NCI-H82 (cell line): ENCODE data around the gene COL4A1.

Experiments used
- DNase-seq: peaks from one replicate; lab custom pipeline; 2025; lab: John Stamatoyannopoulos, UW

COL4A1 gene

DNA sequence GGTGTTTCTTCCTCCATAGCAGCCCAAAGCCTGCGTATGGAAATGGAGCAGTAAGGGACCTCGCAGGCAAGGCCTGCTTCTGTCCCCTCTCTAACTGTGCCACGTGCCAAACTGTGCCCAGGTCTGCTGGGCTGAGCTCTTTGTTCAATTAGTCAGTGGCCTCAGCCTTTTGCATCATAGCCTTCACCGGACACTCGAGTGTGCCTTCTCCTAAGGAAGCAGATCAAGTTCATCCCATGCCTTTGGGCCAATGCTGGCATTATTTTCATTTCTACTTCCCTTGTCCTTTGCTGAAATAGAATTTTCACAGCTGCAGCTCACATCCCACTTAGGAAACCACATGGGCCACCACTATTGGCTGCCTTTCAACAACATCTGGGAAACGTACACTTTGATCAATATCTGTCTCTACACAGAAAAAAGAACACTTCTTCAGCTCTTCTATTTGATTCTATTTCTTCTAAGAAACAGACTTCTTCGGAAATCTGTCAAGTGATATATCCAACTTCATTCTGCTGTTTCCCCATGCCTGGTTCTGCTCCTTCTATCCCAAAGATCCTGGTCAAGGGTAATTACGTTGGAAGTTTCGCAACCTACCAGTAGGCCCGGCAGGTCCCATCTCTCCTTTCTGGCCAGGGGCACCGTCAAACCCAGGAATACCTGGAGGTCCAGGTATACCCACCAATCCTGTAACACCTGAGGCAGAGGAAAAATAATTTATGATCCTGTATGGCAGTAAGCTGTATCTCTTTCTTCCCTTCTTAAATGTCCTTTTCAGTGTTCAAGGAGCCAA lies 143.9 kb downstream of the COL4A1 start:
- DNase-seq, result no peak

- DNase-seq, result no peak
Measured at GRCh38 chr13:110162053-110162452, 144.9 kb downstream of the COL4A1 start.

DNA sequence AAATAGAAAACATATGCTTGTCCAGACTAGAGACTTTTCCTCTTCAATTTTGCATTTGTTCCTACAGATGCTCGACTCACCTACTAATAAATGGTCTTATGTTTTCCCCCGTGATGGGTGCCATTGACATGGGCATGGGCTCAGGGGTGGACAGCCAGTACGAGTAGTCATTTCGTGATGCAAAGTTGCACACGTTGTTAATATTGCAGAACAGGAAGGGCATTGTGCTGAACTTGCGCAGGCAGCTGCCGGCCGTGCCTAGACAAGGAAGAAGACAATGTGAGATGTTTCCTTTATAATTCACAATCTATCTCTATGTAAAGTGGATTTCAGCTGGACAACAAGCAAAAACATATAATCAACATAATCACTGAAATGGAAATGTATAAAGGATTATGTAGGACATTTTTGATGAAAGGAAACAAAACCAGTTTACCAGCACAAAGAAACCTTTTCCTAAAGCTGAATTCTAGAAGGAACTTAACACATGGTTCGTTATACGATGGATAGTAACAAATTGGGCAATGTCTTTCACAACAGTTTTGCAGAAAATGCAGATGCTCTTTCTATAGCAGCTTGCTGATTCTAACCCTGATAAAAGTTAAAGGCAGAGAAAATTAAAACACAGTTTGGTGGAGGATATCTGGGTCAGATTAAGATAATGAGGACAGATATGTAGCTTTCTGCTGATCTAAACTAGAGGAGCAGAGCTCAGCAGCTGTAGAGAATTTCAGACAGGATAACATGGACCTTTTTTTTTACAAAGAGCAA lies 145.7 kb downstream of the COL4A1 start:
- DNase-seq, result no peak

DNA sequence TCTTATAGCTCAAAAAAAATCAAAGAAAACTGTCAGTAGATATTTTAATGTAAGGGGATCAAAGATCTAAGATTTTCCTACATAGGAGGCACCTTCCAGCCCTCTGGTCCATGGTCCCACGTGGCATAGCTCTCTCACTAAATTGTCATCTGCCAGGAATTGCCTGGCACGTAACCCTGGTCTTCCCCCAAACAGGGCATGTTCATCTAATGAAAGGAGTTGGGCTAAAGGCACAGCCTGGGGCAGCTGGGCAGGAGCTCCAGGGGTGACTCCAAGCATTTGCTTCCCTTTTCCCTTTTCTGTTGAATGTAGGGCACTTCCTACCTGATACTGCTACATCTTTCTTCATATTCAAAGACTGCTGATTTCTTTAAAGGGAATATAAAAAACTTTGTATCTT lies 148.7 kb downstream of the COL4A1 start:
- no peak for DNase-seq

DNA sequence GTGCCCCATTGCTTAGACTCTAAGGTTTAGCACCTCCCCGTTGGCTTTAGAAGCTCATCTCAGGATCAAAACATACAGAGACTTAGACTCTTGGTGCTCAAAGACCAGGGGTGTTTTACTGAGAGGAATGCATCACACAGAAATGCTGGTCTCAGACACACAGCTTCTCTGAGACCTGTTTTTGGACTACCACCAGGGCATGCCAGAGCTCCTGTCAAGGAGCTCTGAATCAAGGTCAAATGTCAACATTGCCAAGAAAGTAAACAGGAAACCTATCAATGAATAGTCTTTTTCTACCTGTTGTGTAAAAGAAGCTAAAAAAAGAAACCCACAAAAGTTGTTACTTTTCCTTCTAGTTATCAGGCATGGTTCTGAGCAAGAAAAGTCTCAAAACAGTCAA lies 149.2 kb downstream of the COL4A1 start:
- no peak for DNase-seq

DNA sequence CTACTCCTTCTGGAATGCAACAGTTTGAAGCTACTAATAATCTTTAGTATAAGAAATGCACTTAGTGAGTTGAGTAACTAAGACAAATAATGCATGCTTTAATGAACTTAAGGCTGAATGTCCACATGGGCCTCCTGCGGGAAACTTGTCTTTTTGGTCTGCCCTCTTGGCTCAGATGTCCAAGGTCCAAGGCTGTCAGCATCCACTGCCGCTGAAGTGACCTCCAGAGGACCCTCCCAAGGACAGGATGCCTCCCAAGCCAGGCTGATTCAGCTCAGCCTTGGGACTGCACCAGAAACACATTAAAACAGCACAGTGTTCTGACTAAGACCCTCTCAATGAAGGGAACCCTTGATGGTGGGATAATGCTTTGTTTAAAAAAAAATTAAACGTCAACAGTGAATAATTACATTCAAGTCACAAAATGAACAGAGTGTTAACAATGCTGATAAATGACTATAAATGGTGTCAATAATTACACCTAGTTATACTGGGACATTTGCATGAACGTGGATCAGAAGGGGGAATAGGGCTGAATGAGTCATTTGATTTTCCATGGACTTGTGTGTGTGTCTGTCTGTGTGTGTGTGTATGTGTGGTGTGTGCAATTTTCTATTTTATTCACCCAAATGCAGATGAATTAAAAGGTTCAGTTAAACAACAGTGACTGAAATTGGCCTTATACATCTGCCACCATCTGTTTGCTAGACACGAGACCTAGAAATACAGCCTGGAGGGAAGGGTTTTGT lies 150.5 kb downstream of the COL4A1 start:
- no peak for DNase-seq

DNA sequence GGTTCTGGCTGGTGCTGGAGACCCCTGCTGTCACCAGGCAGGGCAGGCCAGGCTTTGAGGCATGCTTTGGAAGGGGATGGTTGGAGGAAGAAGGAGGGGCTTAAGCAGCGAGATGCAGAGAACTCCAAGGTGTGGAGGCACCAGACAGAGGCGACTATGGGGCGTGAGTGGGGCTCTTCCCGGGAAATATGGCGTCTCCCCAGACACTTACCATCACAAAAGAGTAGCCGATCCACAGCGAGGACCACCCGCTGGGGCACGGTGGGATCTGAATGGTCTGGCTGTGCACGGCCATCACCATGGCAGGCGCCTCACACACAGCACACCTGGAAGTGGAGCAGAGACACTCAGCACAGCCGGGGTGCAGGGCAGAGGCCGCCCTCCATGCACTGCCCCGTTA lies 151.9 kb downstream of the COL4A1 start:
- DNase-seq, result no peak

DNA sequence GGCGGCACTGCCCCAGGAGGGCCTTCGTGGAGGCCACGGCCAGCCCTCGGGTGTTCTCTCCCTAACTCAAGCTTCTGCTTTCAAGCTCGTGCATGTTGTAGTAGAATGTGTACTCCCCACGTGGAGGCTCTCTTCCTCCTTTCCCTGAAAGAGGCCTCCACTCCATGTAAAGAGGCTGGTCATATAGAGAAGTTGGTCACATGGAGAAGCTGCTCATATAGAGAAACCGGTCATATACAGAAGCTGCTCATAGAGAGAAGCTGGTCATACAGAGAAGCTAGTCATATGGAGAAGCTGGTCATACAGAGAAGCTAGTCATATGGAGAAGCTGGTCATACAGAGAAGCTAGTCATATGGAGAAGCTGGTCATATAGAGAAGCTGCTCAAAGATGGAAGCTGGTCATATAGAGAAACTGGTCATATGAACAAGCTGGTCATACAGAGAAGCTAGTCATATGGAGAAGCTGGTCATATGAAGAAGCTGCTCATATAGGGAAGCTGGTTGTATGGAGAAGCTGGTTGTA lies 152.5 kb downstream of the COL4A1 start:
- DNase-seq, result no peak

GRCh38 chr13:110152351-110152750 lies 154.6 kb downstream of the COL4A1 start:
- DNase-seq, result no peak

DNA sequence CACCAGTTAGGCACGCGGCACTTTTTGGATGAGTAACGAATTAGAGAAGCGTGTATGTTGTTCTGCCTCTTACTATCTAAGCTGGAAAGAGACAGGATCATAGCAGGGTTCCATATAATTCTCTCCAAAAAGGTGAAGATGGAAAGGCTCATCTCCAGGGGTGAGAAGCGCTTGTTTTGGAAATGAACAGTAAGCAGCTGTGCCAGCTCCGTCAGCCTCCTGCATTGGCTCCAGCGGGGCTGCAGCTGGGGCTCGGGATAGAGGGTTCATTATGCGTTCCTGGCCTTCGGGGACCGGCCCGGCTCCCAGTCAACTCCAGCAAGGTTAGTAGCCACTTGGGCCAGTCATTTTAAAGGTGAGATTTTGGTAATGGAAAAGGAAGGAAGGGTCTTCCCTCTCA lies 155.5 kb downstream of the COL4A1 start:
- DNase-seq, result no peak

DNA sequence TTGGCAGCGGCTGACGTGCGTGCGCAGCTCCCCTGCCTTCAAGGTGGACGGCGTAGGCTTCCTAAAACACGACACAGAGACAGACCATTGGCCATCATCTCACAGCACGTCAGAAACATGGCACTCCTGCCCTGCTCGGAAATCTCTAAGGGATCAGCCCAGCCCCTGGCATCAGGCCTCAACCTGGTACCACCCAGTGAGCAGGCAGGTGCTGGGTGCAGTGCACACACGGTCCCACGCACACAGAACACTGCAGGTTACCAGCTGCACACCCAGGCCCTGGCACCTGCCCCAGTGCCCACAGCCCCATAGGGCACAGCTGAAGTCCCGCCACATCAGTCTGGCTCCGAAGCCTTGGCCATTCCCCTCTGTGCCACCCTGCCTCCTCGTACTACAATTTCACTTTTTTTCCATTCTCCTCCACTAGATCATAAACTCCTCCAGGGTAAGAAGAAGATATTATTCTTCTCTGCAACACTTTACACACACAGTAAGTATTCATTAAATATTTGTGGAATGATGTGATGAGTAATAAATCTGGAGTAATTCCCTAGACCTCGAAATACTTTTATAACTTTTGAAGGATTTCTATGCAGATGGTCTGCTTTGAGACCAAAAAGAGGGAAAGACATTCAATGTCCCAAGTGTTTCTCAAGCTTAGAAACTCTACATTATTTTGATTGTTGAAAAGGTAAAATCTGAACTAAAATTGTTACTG lies 156.4 kb downstream of the COL4A1 start:
- no peak for DNase-seq

DNA sequence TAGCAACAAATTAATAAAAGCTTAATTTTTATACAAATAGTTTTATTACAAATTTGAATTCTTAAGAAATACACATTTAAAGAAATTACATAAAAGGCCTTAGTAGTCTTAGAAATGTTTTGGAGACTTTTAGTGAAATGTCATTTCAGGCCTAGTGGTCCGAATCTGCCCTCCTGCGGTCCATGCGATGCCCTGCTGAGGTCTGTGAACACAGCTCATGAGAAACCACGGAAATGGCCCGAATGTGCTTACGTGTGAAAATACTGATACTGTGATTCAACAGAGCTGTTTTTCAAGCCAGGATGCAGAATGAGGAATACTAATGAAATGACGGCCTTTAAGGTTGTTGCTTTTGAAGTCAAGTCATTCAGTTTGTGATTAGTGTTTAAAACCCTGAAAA lies 157.9 kb downstream of the COL4A1 start:
- DNase-seq, result no peak

- DNase-seq, result no peak
Measured at GRCh38 chr13:110140099-110140498, 166.9 kb downstream of the COL4A1 start.

DNA sequence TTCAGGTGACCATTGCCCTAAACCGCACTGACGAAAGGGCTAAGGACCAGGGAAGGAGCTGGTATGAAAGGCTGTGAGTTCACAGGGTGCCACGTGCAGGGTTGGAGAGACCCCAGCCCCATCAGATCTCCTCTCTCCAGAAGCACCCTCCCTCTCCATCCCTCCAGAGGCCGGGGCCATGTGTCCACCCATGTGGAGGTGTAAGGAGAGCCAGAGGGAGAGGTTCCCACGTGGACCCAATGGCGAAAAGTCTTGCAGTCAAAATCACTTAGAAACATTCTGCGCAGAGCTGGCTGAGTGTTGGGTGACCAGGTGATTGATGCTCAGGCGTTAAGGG lies 168.3 kb downstream of the COL4A1 start:
- no peak for DNase-seq

GRCh38 chr13:110138010-110138699 lies 168.8 kb downstream of the COL4A1 start:
- DNase-seq, result peak; percentile 54

DNA sequence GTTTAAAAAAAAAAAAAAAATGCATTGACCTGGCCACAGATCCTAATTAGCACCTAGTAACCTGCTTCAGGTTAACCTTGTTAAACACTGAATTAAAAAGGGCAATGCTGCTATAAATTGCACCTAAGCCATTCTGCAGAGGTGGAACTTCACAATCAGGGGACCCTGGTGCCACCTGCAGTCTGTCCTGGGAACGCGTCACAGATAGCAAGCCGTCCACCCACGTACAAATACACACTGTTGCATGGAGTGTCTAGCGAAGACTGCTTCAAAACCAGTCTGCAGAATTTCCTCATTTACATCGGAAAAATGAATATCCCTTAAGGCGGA lies 169.3 kb downstream of the COL4A1 start:
- peak; percentile 65 for DNase-seq

GRCh38 chr13:110136660-110137585 lies 170.0 kb downstream of the COL4A1 start:
- DNase-seq, result no peak

DNA sequence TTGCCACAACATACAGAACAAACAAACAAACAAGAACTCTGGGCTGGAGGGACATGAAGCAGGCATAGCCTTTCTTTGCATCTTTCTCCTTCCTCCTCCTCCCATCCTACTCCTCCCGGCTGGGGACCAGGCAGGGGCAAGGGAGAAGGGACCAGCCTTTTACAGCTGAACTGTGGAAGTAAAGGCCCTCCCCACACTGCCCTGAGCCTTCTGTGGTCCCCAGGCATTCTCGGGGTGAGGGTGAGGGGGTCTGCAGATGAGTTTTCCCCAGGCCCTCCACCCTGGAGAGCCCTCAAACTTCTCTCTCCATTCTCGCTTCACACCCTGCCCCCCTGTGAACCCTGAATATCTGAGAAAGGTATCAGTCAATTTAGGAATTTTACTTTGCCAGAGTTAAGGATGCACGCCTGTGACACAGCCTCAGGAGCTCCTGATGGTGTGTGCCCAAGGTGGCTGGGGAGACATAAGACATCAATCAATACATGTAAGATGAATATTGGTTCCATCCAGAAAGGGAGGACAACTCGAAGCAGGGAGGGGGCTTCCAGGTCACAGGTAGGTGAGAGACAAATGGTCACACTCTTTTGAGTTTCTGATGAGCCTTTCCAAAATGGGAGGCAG lies 170.9 kb downstream of the COL4A1 start:
- DNase-seq, result no peak

DNA sequence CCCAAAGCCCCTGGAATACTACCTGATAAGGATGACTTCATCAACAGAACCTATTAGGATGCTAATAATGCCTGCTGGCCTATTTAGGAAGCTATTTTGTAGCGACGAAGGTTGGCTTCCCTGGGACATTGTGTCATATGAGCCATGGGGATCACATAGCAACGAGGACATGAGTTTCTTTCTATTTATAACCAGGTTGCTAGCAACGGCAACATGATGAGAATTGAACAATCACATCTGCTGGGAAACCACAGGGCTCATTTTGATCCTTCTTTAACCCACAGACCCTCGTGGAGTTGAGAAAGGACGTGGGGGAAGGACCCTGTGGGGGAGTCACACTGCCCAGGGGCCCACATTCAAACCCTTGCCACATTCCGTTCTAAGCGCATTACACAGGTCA lies 172.2 kb downstream of the COL4A1 start:
- no peak for DNase-seq
